Lower leg skin (tissue), 4 donors: Measurements from ENCODE around the gene FAM13B. TPM values are rescaled to one million over a fixed set of nuclear protein-coding genes. Genes with fewer than 3 reads are reported as not detected.

ENCODE experiments used
- DNase-seq, 2 donors: peaks; one replicate each; pipeline ENCODE4 v3.0.0-alpha.2; 2019; ENCODE audit warnings: low spot score in 2 of 2
- H3K4me3 ChIP-seq: fragments of 200-600 bp; sonication (generic); 2 replicates; pipeline ENCODE4 v1.5.1; 2017; ENCODE audit warnings: mild to moderate bottlenecking, low read depth; ENCODE audit not compliant: poor library complexity, severe bottlenecking
- POLR2A ChIP-seq, 2 donors: fragments of 450-650 bp; IDR thresholded peaks; one replicate each; pipeline ENCODE4 v1.6.1; 2016 to 2017; ENCODE audit warnings: antibody characterized with exemption in 2 of 2, mild to moderate bottlenecking in 1 of 2, moderate library complexity in 1 of 2
- WGBS, 2 donors: methylation state at CpG; one replicate each; pipeline ENCODE4 v1.1.5; 2018; 5-methylcytosine and 5-hydroxymethylcytosine counted together
- intact Hi-C: fragments of 100-400 bp; cut with DNase I; formaldehyde crosslinking; loops from one replicate; pipeline ENCODE4 v1.15.0; 2023; ENCODE audit warnings: low total_unique reads
- total RNA-seq, 4 donors: library from RNA; depleted of rRNA; stranded (reverse); fragments of >200 nt; gene quantifications; one replicate each; pipeline ENCODE4 v1.1.0, GENCODE V29; 2016
- TF ChIP-seq, protein P1 (sequence below), 3 donors: fragments of 450-650 bp; IDR thresholded peaks; one replicate each; pipeline ENCODE4 v1.5.1; 2016; ENCODE audit warnings: antibody characterized with exemption in 3 of 3, mild to moderate bottlenecking in 3 of 3, moderate library complexity in 2 of 3

Gene FAM13B
- total RNA-seq, 4 donors from 2014 or later, result 17.9 to 25.6 (median 21.4) TPM

DNA sequence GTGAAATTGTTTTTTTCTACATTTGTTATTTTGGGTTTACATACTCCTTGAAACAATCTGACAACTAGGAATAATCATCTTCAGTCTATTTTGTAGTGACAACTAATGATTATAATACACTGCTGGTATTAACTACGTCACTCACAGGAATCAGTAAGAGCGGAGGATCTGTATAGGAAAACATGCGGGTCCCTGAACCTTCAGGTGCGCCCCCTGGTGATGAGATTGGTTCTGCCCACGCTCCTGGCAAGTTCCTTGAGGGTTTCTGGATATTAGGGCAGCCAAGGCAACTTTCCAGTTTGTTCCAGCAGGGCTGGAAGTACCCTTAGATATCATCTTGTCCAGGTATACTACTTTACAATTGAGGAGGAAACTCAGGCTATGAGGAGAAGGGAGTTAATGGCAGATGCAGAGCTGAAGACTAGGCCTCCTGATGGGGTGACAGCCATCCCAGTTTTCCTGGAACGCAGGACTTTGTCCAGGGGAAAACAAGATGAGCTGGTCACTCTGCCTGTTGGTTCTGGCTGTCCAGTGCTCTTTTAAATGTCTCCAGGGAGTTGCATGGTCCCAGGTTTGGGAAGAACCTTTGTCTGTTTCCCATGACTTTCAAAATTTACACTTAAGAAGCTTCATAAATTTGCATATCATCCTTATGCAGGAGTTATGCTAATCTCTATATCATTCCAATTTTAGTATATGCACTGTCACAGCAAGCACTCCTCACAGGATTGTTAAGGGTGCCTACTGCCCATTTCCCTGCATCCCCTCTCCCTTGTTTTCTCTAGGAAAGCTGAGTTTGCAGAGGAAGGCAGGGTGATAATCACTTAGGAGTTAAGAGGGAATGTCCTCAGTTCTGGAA is 36.1 kb upstream of the FAM13B start:
- TF ChIP-seq POLR2A (IDR thresholded peaks at IDR 0.05), result no peak
- TF ChIP-seq, protein P1, sequence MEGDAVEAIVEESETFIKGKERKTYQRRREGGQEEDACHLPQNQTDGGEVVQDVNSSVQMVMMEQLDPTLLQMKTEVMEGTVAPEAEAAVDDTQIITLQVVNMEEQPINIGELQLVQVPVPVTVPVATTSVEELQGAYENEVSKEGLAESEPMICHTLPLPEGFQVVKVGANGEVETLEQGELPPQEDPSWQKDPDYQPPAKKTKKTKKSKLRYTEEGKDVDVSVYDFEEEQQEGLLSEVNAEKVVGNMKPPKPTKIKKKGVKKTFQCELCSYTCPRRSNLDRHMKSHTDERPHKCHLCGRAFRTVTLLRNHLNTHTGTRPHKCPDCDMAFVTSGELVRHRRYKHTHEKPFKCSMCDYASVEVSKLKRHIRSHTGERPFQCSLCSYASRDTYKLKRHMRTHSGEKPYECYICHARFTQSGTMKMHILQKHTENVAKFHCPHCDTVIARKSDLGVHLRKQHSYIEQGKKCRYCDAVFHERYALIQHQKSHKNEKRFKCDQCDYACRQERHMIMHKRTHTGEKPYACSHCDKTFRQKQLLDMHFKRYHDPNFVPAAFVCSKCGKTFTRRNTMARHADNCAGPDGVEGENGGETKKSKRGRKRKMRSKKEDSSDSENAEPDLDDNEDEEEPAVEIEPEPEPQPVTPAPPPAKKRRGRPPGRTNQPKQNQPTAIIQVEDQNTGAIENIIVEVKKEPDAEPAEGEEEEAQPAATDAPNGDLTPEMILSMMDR (IDR thresholded peaks at IDR 0.05), result no peak
- no peak overlapping the region for H3K4me3 ChIP-seq
- 18 to 20% methylated on average over 6 of the region's 6 CpGs for WGBS, 2 donors
- intact Hi-C loops, result no loop called here
- peak; percentile 41 to 88 for DNase-seq

DNA sequence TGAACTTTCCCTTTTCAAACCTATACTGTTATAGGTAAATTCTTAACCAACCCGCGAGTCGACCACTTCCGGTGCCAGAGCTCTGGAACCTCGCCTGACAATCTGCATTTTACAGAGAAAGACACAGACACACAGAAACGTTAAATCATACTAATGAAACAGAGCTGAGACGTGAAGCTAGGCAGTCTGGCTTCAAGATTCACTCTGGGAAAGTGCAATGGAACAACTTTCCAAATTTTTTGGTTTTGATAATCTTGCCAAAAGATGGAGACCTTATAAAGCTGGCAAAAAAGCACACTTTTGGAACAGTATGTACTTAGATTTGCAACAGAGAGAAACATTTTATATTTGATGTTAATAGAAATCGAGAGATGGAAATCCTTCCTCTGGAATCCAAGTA is 35.1 kb upstream of the FAM13B start:
- no peak overlapping the region for H3K4me3 ChIP-seq
- intact Hi-C loops, result no loop called here
- 81 to 89% methylated on average over 8 of the region's 8 CpGs for WGBS, 2 donors
- TF ChIP-seq, protein P1 (IDR thresholded peaks at IDR 0.05), result no peak
- no peak for TF ChIP-seq POLR2A (IDR thresholded peaks at IDR 0.05)
- no peak for DNase-seq

DNA sequence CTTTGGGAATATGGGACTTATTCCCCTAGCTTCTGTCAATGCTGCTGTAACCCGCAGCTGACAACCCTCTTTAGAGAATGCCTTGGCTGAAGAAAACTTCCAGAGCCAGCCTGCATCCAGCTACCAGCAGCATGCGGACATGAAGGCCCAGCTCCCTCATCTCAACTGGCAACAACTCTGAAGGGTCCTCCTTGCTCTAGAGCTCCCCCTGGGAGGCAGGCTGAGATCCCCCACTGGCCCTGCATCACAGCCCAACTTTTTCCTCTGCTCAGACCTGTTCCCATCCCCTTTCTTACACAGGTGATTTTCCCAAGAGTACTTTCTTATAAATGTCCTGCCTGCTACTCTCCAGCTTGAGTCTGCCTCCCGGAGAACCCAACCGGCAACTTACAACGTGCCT is 32.2 kb upstream of the FAM13B start:
- intact Hi-C loops, result no loop called here
- DNase-seq, result peak in 1 of 2 donors; percentile 49
- WGBS, 2 donors, result 79% methylated on average over 5 of the region's 5 CpGs
- no peak overlapping the region for H3K4me3 ChIP-seq
- no peak for TF ChIP-seq POLR2A (IDR thresholded peaks at IDR 0.05)
- TF ChIP-seq, protein P1 (IDR thresholded peaks at IDR 0.05), result no peak

DNA sequence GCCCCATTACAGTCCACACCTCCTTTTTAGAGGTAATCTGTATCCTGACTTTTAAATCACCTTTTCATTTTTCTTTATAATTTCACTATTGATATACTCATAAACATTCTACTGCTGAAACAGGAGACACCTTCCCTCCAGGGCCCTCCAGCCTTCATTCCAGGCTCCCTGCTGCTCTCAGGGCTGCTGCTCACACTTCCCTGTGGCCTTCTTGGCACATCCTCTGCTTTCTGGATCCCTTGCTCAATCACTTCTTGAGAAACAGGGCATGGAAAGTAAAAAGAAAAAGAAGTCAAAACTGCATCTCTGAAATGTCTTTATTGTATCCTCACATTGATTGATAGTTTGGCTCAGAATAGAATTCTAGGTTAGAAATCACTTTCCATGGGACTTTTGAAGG is 31.6 kb upstream of the FAM13B start:
- no peak overlapping the region for H3K4me3 ChIP-seq
- TF ChIP-seq POLR2A (IDR thresholded peaks at IDR 0.05), result no peak
- TF ChIP-seq, protein P1 (IDR thresholded peaks at IDR 0.05), result no peak
- intact Hi-C loops, result no loop called here
- DNase-seq, result no peak

DNA sequence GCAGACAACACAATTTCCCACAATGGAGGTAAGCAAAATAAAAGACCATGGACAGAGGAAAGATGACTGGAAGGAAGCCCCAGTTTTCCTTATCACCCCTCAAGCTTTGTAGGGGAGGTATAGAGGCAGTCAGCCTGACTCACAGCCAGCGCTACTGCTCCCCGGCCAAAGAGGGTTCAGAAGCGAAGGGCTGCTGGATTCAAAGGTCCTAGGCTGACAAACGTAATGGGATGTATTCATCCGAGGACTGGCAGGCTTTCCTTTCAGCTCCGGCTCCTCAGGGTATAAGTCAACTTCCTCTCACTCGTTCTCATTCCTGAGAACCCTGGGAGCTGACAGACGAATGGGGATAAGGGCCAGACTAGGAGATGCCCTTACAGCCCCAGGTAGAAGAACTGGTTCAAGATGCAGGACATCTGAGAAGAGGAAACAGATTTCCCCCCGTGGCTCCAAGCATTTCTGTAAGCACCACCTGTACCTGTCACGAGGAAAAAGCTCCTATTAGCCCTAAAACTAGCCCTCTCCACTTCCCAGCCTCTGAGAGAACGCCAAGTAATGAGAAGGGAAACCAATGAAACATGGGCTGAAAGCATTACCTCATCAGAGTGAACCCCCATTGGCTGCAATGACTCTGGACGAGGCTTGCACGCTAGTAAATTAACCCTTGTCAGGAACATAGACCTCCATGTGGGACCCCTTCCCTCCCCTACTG is 22.1 kb upstream of the FAM13B start:
- 31 to 39% methylated on average over 13 of the region's 13 CpGs for WGBS, 2 donors
- DNase-seq, result no peak
- intact Hi-C loops, result no loop called here
- no peak for TF ChIP-seq POLR2A (IDR thresholded peaks at IDR 0.05)
- TF ChIP-seq, protein P1 (IDR thresholded peaks at IDR 0.05), result no peak
- no peak overlapping the region for H3K4me3 ChIP-seq
